Measurements from ENCODE around the gene GPSM1.
A peak's percentile ranks its signal among the peaks of the same experiment; 100 is the strongest.

Gene GPSM1

DNA sequence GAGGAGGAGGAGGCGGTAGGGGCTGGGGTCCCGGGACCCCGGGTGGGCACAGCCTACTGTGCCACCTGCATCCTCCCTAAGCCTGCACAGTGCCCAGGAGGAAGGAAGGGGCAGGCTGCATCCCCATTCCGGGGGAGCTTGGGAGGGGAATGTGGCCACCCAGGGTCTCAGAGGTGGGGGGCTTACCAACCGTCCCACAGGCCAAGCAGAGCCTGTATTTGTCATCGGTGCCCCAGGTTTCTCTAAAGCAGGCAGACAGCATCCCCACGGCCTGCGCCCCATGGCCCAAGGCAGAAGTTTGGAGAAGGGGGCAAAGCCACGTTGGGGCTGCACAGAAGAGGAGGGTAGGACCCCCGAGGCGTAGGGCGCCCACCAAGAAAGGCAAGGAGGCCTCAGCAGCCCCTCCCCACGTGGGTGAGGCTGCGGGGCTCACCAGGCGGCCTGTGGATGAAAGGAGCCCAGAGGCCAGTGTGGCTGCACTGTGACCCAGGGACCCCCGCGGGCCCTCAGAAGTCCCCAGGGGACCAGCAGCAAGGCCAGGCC, 507 bp upstream of the GPSM1 start:
- TF ChIP-seq, protein P1, sequence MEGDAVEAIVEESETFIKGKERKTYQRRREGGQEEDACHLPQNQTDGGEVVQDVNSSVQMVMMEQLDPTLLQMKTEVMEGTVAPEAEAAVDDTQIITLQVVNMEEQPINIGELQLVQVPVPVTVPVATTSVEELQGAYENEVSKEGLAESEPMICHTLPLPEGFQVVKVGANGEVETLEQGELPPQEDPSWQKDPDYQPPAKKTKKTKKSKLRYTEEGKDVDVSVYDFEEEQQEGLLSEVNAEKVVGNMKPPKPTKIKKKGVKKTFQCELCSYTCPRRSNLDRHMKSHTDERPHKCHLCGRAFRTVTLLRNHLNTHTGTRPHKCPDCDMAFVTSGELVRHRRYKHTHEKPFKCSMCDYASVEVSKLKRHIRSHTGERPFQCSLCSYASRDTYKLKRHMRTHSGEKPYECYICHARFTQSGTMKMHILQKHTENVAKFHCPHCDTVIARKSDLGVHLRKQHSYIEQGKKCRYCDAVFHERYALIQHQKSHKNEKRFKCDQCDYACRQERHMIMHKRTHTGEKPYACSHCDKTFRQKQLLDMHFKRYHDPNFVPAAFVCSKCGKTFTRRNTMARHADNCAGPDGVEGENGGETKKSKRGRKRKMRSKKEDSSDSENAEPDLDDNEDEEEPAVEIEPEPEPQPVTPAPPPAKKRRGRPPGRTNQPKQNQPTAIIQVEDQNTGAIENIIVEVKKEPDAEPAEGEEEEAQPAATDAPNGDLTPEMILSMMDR (IDR thresholded peaks at IDR 0.05), result no peak
- TF ChIP-seq ZFX (IDR thresholded peaks at IDR 0.05; ENCODE audit: borderline replicate concordance), result no peak

DNA sequence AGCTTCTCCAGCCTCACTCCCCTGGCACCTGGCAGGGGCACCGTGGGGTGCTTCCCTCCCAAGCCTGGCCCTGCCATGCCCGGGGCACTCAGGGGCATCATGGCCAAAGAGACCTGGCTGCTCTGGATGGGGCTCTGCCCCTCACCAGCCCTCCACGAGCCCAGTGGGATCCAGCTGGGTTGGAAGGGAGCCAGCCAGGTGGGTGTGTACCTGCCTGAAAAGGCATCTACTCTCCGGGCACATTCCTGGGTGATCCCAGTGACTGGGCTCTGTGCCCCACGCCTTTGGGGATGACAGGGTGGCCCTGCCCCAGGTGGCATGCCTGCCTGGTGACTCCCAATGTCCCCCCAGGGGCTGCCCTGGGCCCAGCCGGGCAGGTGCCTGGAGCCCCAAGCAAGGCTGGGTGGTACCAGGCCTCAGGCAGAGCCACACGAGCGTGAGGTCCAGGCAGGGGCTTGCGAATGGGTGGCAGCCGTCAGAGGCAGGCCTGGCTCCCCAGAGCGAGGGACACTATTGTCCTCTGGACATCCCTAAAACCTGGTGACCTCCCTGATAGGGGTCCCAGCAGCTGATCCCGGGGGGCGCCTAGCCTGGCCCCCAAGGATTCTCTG, 777 bp downstream of the GPSM1 start:
- peak overlapping the region; percentile 55 for H3K27ac ChIP-seq
- TF ChIP-seq, protein P1 (IDR thresholded peaks at IDR 0.05), result no peak
- no peak for TF ChIP-seq ZFX (IDR thresholded peaks at IDR 0.05; ENCODE audit: borderline replicate concordance)

More for the DNA sequence above, 507 bp upstream of the GPSM1 start:
- H3K27ac ChIP-seq, result no peak overlapping the region

DNA sequence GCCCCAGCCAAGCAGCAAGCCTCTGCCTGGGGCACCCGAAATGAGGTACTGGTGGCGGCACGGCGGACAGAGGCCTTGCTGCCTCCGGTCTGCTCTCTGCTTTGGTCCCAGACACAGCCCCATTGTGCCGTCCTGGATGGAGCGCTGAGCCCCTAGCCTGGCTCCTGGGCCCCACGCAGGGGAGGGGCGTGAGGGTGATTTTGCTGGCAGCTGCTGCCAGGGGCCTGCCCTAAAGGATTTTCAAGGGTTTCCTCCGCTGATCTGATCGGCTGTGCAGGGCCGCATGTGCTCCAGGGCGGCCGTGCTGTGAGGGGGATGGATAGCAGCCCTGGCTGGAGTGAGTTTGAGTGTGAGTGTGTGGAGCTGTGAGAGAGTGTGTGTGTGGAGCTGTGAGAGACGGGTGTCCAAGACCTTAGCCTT, 1.3 kb downstream of the GPSM1 start:
- H3K27ac ChIP-seq, result peak overlapping the region; percentile 55; the same call in 1 of the 2 replicates

DNA sequence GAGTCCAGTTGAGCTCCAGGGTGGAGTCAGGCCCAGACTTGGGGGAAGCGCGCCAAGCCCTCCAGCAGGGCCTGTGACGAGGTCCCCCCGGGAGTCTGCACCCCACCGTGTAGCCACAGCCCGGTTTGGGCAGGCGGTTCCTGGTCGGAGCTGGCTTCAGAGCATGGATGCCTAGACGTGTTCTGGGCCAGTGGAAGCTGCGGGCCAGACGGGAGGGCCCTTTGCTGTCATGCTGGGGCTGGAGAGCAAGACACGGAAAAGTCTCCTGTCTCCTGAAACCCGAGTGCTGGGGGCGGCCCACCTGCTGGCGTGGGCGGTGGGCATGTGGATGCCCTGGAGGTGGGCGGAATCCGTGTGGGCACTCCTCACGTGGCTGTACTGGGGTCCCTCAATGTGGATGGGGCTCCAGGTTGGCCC, 1.9 kb downstream of the GPSM1 start:
- no peak overlapping the region for H3K27ac ChIP-seq
- TF ChIP-seq, protein P1 (IDR thresholded peaks at IDR 0.05), result no peak
- no peak for TF ChIP-seq ZFX (IDR thresholded peaks at IDR 0.05; ENCODE audit: borderline replicate concordance)

More for the DNA sequence above, 1.3 kb downstream of the GPSM1 start:
- TF ChIP-seq, protein P1 (IDR thresholded peaks at IDR 0.05), result no peak
- no peak for TF ChIP-seq ZFX (IDR thresholded peaks at IDR 0.05; ENCODE audit: borderline replicate concordance)

DNA sequence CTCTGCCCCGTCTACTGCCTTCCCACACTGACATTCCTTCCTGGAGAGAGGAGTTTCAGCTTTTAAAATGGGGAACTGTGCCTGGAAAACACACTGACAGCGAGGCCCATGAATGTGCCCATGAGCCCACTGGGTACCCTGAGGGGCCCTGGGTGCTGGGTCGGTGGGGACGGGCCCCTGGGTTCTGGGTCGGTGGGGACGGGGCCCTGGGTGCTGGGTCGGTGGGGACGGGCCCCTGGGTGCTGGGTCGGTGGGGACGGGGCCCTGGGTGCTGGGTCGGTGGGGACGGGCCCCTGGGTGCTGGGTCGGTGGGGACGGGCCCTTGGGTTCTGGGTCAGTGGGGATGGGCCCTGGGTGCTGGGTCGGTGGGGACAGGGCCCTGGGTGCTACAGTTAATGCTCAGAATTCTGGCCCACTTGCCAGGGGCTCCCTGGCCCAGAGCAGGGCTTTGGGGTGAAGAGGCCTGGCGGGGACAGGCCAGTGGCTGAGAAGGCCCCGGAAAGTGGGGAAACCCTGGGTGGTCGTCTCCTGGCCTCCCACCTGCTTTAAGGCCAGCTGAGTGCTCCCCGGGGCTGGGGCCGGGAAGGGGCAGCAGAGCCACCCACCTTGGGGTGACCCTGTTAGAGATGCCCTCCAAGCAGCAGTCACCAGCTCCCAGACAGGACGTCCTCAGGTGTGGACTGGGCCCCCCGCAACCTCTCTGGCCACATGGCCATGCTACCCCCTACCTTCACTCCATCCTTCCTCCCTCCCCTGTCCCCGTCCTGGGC, 2.5 kb downstream of the GPSM1 start:
- TF ChIP-seq, protein P1 (IDR thresholded peaks at IDR 0.05), result no peak
- no peak for TF ChIP-seq ZFX (IDR thresholded peaks at IDR 0.05; ENCODE audit: borderline replicate concordance)
- H3K27ac ChIP-seq, result no peak overlapping the region

DNA sequence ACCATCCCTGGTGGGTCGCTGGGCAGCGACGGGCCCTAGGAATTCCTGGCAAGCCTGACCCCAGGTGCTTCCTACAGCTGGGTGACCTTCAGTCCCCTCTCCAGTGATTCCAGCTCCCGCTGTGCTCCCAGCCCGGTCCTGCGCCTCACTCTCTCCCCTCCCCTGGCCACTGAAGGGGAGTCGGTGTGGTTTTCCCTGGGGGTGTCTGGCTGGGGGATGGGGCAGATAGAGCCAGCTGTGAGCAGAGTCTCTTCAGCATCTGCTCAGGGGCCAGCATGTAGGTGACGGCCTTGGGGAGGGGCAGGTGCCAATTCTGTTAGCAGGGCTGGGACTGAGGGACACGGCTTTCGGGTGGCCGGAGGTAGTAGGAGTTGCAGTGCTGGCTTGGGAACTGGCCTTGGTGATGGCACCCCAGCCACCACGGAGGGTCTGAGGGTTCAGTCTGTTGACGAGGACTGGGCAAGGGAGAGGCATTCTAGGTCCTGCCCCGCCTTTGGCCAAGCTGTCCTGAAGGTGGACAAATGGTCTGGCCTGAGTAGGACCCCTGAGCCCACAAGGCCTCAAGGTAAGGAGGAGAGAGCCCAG, 3.2 kb downstream of the GPSM1 start:
- no peak for TF ChIP-seq ZFX (IDR thresholded peaks at IDR 0.05; ENCODE audit: borderline replicate concordance)
- TF ChIP-seq, protein P1 (IDR thresholded peaks at IDR 0.05), result no peak
- no peak overlapping the region for H3K27ac ChIP-seq

All from 22Rv1 (cell line).